NCI-H2081 (cell line): ENCODE measurements around the gene VGLL4.
"Not testable (repeated sequence)": the region's sequence is repeated elsewhere in the genome, so short reads cannot be mapped to it uniquely, and the experiment has no call there.

Experiments used
- DNase-seq, 2 experiments: peaks; one replicate each; lab custom pipeline; 2025; lab: John Stamatoyannopoulos, UW

The VGLL4 gene

DNA sequence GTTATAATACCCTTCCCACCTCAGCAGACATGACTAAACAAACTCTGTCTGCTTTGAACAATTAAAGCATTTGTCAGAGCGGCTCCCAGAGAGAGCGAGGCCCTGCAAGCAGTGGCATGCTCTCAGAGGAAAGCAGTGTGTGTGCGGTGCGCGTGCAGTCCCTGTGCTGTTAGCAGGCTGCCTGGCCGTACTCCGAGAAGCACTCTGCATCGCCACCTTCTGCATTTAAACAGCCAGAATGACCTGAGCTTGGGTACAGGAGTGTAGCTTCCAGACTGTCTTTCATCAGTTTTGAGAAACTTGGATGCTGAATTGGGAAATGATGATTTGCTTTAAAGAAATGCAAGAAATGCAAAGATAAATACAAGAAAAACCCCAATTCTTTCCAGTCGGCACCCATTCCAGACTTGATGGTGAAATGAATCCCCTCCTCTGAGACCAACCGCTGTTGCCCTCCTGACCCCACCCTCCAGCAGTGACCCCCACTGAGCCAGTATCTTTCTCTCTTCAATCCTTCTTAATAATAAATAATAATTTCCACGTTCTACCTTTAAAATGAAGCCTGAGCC, 113.5 kb downstream of the VGLL4 start:
- peak; percentile 13 to 23 for DNase-seq

DNA sequence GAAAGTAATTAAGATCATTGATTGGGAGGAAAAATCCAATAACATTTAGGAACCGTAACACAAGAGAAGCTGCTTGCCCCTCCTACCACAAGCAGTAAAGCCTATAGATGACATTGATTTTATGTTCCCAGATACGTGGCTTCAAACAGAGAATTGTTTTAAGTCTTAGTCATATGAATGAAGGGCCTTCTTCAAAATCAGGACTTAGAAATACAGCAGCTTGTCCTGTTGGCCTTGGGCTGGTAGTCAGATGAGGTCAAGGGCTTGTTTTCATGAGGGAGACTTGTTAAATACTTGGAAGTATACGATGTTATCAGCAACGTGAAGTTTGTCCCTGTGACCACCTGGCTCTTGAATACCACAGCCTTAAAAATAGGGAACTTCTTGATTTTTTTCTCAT, 114.4 kb downstream of the VGLL4 start:
- DNase-seq: no peak

DNA sequence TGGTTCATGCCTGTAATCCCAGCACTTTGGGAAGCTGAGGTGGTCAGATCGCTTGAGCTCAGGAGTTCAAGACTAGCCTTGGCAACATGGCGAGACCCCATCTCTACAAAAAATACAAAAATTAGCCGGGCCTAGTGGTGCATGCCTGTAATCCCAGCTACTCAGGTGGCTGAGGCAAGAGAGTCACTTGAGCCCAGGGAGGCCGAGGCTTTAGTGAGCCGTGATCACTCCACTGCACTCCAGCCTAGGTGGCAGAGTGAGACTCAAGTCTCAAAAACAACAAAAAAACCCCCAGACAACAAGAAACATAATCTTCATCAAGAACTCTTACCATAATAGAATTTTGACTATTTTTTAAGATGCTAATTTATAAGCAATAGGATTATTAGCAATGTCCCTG, 117.6 kb downstream of the VGLL4 start:
- not testable (repeated sequence) for DNase-seq

DNA sequence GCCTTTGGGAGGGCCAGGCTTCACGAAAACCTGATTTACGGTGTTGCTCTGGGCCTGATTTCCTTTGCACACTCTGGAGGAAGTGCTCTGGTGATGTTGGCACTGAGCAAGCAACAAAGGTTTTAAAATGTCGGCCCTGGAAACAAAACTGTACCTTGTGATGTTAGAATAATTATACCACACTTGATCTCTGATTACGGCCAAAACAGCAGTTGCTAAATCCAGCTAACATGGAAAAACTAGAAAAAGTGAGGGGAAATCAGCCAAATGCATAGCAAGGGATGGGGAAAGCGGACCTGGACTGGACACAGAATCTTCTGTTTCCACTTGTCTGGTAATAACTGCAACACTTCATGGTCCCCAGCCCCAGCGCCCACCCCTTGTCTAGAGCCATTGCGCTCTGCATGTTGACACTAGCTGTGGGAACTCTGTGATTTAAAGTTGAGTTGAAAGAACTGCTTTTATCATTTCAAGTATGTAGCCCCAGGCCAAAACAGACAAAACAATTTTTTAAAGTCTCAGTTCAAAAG, 120.1 kb downstream of the VGLL4 start:
- DNase-seq: peak; percentile 13 to 52

DNA sequence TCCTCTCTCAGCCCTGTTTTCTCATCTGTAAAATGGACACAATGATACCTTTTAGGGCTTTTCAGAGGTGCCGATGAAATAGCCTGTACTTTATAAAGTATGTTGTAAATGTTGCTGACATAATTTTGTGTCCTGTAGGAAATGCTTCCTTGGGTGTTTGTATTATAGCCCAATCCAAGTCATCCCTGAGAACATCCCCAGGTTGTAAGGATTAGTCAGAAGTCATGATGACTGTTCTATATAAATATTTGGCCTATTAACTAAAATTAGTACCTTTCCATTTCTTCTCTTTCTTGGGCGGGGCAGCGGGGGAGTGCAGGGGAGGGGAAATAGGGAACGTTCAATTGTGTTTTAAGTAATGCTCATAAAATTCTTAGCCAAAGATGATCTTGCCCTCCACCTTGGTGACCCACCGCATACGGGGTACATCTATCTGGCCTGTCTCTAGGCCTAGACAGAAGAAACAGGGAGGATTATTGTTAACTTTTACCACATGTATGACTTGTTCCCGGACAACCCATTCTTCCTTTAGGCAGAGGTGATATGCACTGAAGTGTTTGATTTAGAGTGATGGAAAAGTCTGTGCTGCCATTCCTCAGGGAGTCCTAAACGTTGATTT, 120.7 kb downstream of the VGLL4 start:
- DNase-seq: no peak

DNA sequence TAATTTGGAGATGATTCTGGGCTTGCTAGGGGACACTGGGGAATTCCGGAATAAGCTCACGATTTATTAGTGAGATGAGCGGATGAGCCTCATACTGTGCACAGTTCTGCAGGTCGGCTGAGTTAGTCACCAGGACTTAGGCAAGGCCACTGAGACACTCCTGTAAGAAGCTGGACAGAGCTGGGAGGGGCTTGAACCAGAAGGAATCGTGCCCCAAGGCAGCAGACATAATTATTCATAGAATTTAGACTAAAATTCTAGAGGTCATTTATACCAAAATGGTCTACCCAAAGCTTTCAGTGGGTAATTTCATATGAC, 121.4 kb downstream of the VGLL4 start:
- DNase-seq: no peak

DNA sequence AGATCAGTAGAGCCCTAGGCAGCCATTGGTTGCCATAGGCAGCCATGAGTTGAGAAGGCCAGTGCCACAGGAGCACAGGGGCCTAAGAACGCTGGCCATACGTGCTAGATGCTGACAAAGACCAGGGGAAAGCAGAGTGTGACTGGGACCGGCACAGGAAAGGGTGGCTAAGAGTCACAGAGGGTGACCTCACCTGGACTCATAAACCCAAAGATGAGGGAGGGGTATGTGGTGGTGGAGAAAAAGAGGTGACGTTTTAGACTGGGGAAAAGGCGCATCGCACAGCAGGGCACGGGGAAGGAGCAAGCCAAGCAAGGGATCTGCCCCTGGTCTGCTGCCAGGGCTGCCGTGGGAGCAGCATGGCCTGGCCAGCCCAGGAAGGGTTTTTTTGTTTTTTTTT, 122.5 kb downstream of the VGLL4 start:
- DNase-seq: no peak

DNA sequence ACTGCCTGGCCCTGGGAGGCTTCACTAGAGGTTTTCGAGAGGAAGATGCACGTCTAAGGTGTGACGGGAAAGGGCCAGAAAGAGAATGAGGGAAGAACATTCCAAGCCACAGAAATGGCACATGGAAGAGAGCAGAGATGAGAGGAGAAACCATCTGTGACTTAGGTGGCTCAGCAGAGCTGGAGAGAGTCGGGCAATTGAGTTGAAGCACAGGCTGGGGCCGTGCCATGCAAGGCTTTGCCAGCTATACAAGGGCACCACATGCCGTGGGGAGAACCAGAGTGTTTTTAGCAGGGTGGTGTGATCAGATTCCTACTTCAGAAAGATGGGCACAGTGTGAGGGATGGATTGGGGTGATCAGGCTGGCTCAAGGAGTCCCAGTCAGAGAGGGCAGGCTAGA, 126.1 kb downstream of the VGLL4 start:
- DNase-seq: no peak

DNA sequence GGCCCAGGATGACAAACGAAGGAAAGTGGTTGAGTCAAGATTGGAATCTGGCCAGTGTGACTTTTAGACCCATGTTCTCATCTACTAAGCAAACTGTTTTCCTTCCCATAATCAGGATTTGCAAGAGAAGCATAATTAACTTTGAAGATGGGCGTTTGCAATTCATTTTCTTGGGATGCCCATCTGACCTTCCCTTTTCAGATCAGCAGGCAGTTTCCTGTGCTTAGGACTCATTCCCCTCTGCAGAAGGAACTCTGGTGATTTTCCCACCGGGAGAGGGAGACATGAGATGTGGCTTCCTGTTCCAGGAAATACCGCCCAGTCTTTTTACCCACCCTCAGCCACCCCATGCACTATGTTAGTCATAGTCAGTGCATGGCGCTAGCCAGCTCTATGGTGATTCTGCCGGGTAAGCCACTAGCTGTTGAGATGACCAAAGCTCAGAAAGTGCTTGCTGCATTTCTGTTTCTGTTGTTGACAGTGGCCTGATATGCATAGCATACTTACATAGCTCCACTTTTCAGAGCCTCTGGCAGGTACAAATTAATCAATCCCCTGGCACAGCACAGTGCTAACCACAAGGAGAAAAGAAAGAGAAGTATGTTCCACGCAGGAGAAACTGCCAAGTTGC, 129.4 kb downstream of the VGLL4 start:
- peak in 1 of 2 experiments; percentile 20 for DNase-seq

DNA sequence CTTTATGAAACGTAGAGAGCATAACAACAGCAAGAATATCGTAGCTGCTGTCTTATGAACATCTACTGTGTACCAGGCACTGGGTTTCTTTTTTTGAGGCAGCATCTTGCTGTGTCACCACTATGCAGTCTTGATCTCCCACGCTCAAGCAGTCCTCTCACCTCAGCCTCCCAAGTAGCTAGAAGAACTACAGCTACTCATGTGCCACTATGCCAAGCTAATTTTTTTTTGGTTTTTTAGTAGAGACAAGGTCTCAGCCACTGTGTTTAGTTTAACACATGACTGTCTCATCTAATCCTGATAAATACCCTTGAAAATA, 129.9 kb downstream of the VGLL4 start:
- no peak for DNase-seq

DNA sequence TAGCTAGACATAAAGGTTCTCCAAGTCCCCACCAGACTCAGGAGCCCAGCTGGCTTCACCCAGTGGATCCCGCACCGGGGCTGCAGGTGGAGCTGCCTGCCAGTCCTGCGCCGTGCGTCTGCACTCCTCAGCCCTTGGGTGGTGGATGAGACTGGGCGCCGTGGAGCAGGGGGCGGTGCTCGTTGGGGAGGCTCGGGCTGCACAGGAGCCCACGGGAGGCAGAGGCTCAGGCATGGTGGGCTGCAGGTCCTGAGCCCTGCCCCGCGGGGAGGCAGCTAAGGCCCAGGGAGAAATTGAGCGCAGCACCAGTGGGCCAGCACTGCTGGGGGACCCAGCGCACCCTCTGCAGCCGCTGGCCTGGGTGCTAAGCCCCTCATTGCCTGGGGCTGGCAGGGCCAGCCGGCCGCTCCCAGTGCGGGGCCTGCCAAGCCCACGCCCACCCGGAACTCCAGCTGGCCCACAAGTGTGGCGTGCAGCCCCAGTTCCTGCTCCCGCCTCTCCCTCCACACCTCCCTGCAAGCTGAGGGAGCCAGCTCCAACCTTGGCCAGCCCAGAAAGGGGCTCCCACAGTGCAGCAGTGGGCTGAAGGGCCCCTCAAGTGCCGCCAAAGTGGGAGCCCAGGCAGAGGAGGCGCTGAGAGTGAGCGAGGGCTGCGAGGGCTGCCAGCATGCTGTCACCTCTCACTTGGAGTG, 130.4 kb downstream of the VGLL4 start:
- DNase-seq: not testable (repeated sequence)

DNA sequence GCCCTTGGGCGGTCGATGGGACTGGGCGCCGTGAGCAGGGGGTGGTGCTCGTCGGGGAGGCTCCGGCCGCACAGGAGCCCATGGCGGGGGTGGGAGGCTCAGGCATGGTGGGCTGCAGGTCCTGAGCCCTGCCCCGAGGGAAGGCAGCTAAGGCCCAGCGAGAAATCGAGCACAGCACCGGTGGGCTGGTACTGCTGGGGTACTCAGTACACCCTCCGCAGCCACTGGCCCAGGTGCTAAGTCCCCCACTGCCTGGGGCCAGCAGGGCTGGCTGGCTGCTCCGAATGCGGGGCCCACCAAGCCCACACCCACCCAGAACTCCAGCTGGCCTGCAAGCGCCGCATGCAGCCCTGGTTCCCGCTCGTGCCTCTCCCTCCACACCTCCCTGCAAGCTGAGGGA, 132.1 kb downstream of the VGLL4 start:
- DNase-seq: not testable (repeated sequence)

DNA sequence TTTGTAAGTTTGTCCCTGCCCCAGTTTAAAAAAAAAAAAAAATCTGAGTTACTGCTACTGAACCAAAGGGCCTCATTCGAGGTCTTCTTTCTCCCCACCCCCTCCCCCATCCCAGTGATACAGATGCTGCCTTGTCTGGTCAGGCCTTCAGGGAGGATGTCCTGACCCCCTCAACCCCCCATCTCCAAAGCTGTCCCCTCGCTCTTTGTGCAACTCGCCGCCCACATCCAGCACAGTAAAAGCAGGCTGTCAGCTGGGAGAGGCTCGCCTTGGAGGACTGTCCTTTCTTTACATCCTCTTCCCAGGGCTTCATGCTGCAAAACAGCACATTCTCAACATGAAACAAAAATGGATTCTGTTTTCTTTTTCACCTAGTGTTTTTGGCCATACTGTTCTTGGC, 133.4 kb downstream of the VGLL4 start:
- DNase-seq: no peak

DNA sequence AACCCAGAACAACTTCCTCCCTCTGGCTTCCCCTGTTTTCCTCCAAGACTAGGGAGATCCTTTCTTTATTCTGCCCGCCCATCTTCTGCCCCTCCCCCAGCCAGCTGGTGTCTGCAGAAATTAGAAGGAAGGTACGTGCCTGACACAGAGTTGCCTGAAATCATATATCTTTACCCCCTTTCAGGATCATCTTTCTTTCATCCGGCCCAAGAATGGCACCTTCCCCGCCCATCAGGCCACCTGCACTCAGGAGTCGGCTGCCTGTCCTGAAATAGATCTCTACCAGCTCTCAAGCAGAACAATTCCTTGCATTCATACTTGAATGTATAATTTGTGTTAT, 133.7 kb downstream of the VGLL4 start:
- DNase-seq: no peak

DNA sequence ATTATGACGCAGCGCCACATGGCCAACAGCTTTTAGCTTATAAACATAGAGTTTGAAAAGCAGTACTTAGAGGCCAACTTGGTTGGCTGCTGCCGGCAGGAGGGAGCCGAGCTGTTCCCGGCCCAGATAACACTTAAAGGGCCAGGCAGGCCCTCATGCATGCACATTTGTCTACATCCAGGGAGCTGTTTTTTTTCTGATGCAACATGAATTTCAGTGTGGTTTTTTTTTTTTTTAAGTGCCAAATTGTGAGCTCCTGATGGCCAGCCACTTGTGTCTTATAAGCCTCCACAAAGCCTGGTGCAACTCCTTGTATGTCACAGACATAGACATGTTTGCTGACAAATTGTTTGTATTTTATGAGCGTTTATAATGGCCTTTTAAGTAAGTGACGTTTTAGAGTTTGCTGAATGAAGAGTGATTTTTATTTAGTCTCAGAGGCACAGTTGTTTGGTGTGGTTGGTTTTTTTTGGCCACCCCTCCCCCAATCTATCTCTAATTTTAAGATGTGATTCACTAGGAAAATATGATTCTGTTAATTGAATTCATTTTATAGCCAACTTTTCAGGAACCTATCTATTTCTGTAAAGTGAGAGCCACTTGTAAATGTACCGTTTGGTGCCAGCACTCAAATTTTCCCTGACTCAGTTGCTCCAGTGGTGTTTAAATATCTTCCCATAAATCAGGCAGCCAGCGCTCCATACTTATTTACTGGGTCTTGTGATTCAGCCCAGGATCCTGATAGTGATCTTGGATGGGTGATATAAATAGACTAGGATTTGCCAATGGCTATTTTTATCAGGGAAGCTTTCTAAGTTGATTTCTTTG, 134.3 kb downstream of the VGLL4 start:
- peak in 1 of 2 experiments; percentile 19 for DNase-seq

DNA sequence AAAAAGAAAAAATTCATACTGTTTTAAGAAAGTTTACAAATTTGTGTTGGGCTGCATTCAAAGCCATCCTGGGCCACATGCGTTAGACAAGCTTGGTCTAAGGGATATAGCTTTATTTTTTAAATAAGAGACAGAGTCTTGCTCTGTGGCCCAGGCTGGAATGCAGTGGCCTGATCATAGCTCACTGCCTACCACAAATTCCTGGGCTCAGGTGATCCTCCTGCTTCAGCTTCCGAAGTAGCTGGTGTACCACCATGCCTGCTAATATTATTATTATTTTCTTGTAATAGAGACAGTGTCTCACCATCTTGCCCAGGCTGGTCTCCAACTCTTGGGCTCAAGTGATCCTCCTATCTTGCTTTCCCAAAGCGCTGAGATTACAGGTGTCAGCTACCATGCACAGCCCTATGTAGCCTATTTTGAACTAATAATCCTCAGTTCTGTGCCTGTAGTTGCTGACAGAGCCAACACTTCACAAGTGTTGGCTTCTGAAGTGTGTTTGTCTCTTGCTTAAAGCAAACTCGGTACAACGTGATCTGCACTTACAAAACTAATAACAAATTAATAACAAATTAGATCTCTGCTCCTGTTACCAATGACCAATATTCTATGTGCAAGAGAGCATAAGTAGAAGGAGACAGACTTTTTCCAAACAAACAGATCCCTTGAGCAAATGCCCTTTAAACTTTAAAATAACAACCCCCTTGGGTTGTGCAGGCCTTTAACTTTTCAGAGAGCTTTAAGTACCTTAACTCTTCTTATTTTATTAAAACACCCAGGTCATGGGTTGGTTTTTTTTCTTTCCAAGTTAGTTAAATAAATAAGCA, 135.2 kb downstream of the VGLL4 start:
- DNase-seq: no peak

DNA sequence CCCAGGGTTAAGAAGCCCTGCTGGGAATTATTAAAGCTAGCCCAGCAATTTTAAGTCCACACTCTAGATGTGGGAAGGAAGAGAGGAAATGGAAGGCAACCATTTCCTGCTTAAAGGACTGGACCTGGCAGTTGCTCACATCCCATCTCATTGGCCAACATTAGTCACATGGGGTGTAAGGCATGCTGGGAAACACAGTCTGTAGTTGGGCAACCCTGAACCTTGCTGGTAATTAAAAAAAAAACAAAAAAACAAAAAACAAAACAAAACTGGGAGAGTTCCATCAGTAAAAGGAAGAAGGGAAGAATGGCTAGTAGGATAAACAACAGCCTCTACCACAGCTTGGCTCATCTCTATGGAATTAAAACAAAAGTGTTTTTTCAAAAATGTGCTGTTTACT, 136.0 kb downstream of the VGLL4 start:
- no peak for DNase-seq
